HG03469 (cell line): ENCODE data around the gene PARD3.

Experiments used
- ATAC-seq: cut with Tn5 transposase; IDR thresholded peaks from one replicate; pipeline ENCODE4 v1.9.1; 2021; ENCODE audit warnings: mild to moderate bottlenecking, moderate library complexity, moderate number of reproducible peaks; ENCODE audit not compliant: unreplicated experiment

Gene PARD3

DNA sequence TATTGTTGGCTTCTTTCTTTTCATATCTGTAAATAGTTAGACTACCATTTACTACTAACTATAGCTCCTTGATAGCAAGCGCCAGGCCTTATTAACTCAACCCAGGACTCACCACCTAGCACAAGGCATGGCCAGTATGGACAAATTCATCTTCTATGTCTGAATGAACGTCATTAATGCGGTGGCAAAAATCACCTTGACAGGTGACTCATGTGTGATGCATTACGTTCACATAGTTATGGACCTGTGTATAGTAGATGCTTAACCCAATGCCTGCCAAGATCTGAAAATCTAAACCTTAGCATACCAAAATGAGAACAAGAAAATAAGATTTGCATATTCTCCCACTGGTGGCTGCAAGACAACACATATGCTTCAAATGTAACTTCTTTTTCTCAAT is 300.8 kb downstream of the PARD3 start:
- ATAC-seq, result no peak

GRCh38 chr10:34513636-34514035 is 301.5 kb downstream of the PARD3 start:
- ATAC-seq, result no peak

GRCh38 chr10:34507217-34507616 is 307.9 kb downstream of the PARD3 start:
- ATAC-seq, result no peak

DNA sequence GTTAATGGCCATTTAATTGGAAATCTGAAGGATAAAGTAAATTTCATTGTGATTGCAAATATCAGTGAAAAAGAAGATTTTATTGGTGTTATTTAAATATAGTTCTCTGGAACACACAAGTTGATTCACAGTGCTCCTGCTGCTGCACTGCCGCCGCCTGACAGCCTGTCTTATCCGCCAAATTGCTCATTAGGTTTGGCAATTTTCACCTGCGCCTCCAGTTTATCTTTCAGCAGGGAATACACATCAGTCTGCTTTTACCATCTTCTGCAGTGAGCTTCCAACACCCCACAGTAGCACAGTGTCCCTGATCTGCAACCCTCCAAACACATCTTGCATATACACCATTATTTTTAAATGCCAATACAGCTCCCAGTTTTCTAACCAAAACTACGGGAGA is 308.3 kb downstream of the PARD3 start:
- no peak for ATAC-seq

DNA sequence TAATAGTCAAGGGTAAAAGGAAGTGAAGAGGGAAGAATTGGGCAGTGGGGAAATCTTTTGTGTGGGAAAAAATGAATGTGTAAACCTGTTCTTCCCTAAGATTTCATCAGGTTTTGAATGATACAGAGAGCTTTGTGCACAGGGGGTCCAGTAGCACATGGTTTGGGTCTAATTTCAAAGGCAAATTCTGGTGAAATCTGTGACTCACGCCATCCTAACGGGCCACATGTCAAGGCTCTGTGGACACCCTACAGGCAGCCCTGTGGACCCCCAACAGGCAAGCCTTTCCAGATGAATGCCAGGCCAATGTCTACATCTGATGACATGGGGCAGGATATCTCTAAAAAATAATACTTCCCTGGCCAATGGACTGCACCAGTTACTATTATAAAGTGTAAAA is 309.8 kb downstream of the PARD3 start:
- no peak for ATAC-seq

GRCh38 chr10:34504534-34504933 is 310.6 kb downstream of the PARD3 start:
- ATAC-seq, result no peak

DNA sequence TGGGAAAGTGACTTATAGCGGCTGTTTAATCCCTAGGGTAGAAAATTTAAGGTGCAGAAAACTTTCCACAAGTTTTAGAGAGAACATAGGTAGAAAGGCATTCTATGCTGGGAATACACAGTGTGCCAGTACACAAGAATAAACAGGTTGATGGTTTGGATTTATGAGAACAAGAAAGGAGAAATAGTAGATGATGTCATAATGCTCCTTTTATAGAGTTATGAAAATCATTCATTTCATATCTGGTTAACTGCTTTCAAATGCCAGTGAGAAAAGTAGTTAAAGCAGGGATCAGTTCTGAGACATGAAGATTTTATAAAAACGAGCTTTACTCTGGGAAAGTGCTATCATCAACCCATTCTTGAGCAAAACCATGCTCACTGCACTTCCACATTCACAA is 311.4 kb downstream of the PARD3 start:
- no peak for ATAC-seq

- no peak for ATAC-seq
These were observed 315.4 kb downstream of the PARD3 start for GRCh38 chr10:34499612-34500279.

GRCh38 chr10:34498821-34499220 is 316.3 kb downstream of the PARD3 start:
- ATAC-seq, result no peak

DNA sequence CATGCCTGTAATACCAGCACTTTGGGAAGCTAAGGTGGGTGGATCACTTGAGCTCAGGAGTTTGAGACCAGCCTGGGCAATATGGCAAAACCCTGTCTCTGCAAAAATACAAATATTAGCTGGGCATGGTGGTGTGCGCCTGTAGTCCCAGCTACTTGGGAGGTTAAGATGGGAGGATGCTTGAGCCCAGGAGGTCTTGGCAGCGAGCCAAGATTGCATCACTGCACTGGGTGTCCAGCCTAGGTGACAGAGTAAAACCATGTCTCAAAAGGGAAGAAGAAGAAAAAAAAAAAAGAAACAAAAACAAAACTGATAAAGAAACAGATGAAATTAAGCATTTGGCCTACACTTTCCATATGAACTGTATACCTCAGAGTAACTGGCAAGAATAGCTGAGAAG is 319.2 kb downstream of the PARD3 start:
- ATAC-seq, result no peak

DNA sequence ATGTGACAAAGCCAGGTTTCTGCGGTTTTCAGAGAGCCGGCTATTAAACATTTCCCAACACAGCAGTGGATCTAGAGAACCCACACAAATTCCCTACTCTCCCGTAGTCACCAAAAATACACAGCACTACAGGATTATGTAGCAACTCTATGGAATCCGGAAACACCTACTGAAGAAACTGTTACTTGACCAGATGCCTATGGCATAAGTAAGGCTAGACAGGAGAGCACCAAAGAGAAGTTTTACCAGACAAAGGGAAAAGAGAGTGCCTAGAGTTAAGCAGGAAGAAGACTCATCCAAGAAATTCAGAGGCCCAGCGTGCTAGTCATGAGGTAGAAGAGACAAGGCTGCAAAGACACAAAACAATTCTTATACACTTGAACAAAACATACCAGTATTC is 321.1 kb downstream of the PARD3 start:
- no peak for ATAC-seq

DNA sequence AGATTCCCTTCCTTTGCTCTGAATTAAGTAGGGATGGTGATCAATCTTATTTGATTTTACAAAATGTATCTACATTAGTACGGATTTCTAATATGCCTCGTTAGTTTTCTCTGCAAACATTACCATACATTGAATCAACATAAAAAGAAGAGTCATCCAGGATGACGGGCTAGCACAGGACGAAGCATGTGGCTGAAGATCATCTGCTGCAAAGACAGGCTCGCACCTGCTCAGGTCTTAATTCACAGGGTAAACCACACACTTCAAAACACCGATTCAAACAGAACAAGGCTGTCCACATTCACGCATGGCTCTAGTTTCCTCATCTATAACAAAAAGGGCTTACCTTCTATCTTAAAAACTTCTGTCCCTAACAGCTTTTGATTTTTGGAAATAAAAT is 323.0 kb downstream of the PARD3 start:
- ATAC-seq, result no peak

DNA sequence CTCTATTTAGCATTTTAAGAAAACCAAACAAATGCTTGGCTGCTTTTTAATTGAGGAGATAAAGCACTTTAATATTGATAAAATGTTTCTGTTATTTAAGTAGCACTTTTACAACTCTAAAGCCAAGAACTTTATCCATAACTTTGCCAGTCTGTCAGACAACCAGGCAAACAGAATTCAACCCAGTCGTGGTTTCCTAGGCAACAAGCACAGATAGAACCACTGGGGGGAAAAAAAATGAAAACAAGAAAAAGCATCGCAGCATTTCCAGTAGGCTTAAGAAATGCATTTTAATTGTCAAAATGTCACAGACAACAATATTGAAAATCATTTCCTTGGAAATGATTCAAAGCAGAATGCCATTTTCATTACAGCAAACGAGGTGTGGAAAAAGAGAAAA is 323.4 kb downstream of the PARD3 start:
- ATAC-seq, result no peak

GRCh38 chr10:34489973-34490745 is 324.9 kb downstream of the PARD3 start:
- no peak for ATAC-seq

- ATAC-seq, result no peak
These were observed 325.7 kb downstream of the PARD3 start for GRCh38 chr10:34489411-34489810.

GRCh38 chr10:34488476-34489130 is 326.5 kb downstream of the PARD3 start:
- ATAC-seq, result no peak

- ATAC-seq, result no peak
These were observed 329.1 kb downstream of the PARD3 start for GRCh38 chr10:34486008-34486407.

DNA sequence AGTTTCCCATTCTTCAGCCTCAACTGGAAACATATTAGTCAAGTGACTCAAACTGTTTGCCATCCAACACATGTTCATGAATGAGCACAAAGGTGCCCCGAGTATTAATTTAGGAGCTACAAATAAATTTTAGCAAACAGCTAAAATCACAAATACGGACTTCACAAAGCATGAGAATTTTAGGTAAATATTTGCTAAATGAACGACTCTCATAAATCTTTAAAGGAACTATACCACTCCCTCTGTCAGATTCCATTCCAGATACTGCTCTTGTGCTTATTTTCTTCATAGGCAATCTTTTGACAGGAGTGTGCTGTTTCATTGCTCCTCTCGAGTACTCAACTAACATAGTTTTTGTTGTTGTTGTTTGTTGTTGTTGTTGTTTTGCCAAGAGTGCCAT is 330.9 kb downstream of the PARD3 start:
- no peak for ATAC-seq

DNA sequence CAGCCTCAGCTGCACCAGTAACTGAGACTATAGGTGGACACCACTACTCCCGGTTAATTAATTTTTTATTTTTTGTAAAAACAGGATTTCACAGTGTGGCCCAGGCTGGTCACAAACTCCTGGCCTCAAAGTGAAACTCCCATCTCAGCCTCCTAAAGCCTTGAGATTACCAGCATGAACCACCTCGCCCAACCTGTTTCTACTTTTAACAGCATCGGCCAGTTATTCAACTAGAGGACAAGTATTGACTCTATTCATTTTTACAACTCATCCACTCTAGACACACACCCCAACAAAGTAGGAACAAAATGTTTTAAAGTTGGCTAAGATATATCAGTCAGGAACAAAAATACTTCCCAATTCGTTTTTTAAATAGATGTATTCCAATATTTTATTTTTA is 334.8 kb downstream of the PARD3 start:
- ATAC-seq, result no peak

- no peak for ATAC-seq
These were observed 335.4 kb downstream of the PARD3 start for GRCh38 chr10:34479520-34480179.

DNA sequence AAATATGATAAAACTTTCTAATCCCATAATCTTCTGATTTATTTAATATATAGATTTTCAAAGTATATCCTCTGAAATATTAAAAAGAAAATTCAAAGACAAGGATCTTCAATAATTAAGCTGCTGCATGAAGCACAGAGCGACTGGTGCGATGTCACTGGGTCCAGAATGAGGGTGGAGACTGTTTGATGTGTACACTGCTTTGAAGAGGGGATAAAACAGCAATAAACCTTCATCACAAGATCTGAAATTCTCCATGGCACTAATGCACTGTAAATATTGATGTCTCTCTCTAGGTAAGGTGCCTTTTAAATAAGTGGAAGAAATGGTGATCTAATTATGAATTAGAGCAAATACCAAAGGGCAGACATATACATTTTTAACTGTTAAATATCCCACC is 337.8 kb downstream of the PARD3 start:
- ATAC-seq, result no peak

- ATAC-seq, result no peak
These were observed 338.5 kb downstream of the PARD3 start for GRCh38 chr10:34476608-34477007.
